Stimulated activated naive CD8-positive, alpha-beta T cell treated with anti-CD3 and anti-CD28 coated beads, Interleukin-15, amount 100 ng/mL, for 72 hours (primary cell): ENCODE data around the gene BAIAP2.

Experiments
- ATAC-seq: fragments of 150-1000 bp; cut with Tn5 transposase; 2 replicates; pipeline ENCODE4 v1.10.0; 2021; ENCODE audit warnings: mild to moderate bottlenecking, moderate library complexity
- DNase-seq, 2 donors: peaks; one replicate each; pipeline ENCODE4 v3.0.0; 2021 to 2022
- H3K27ac Mint-ChIP-seq, 2 donors: one replicate each; pipeline ENCODE4 v1.8.0; 2022; ENCODE audit warnings: mild to moderate bottlenecking in 2 of 2, mixed read lengths in 2 of 2, moderate library complexity in 2 of 2
- H3K27me3 Mint-ChIP-seq: one replicate; pipeline ENCODE4 v1.8.0; 2022; ENCODE audit warnings: mixed read lengths
- H3K4me1 Mint-ChIP-seq: one replicate; pipeline ENCODE4 v1.8.0; 2022; ENCODE audit warnings: mild to moderate bottlenecking, mixed read lengths
- H3K4me3 Mint-ChIP-seq, 2 donors: one replicate each; pipeline ENCODE4 v1.8.0; 2022; ENCODE audit warnings: mild to moderate bottlenecking in 2 of 2, mixed read lengths in 2 of 2, moderate library complexity in 1 of 2
- H3K9me3 Mint-ChIP-seq, 2 donors: one replicate each; pipeline ENCODE4 v1.8.0; 2022; ENCODE audit warnings: mixed read lengths in 2 of 2

Gene BAIAP2

GRCh38 chr17:80998118-80998747 is 36.7 kb upstream of the BAIAP2 start:
- ATAC-seq (no peak), DNase-seq (no peak)
- Mint-ChIP-seq H3K27ac (peak overlapping the region in 1 of 2 donors; percentile 19), H3K9me3 (no peaks in the 10 kb centered on the region), H3K4me3 (no peak overlapping the region), H3K27me3 (peaks cover 22% of the 10 kb centered on the region), H3K4me1 (peaks cover 25% of the 10 kb centered on the region)

- peaks cover 26% of the 10 kb centered on the region for H3K4me1 Mint-ChIP-seq
- peak overlapping the region in 1 of 2 donors; percentile 49 for H3K27ac Mint-ChIP-seq
- peaks cover 29% of the 10 kb centered on the region for H3K27me3 Mint-ChIP-seq
- no peak for ATAC-seq
- no peak overlapping the region for H3K4me3 Mint-ChIP-seq
- H3K9me3 Mint-ChIP-seq, result no peaks in the 10 kb centered on the region
- DNase-seq, result no peak
These were observed 36.0 kb upstream of the BAIAP2 start for GRCh38 chr17:80998748-80999535.

GRCh38 chr17:80999536-81000333 is 35.2 kb upstream of the BAIAP2 start:
- DNase-seq, result no peak
- ATAC-seq, result no peak
- Mint-ChIP-seq H3K27me3 (peaks cover 35% of the 10 kb centered on the region), H3K4me3 (no peak overlapping the region), H3K4me1 (peaks cover 26% of the 10 kb centered on the region), H3K9me3 (no peaks in the 10 kb centered on the region), H3K27ac (peak overlapping the region in 1 of 2 donors; percentile 93)

- DNase-seq (no peak), ATAC-seq (no peak)
- H3K4me3 Mint-ChIP-seq, result no peak overlapping the region
- peaks cover 40% of the 10 kb centered on the region for H3K27me3 Mint-ChIP-seq
- no peak overlapping the region for H3K27ac Mint-ChIP-seq
- H3K4me1 Mint-ChIP-seq, result peaks cover 30% of the 10 kb centered on the region
- H3K9me3 Mint-ChIP-seq, result no peaks in the 10 kb centered on the region
These were observed 34.7 kb upstream of the BAIAP2 start for GRCh38 chr17:81000334-81000630.

- DNase-seq (no peak), ATAC-seq (no peak)
- Mint-ChIP-seq H3K4me3 (no peak overlapping the region), H3K27ac (no peak overlapping the region), H3K9me3 (no peaks in the 10 kb centered on the region), H3K27me3 (peaks cover 41% of the 10 kb centered on the region), H3K4me1 (peaks cover 30% of the 10 kb centered on the region)
These were observed 34.2 kb upstream of the BAIAP2 start for GRCh38 chr17:81000631-81001357.

- DNase-seq, result no peak
- Mint-ChIP-seq H3K27me3 (peaks cover 41% of the 10 kb centered on the region), H3K4me1 (peaks cover 30% of the 10 kb centered on the region), H3K9me3 (no peaks in the 10 kb centered on the region), H3K27ac (no peak overlapping the region), H3K4me3 (no peak overlapping the region)
- no peak for ATAC-seq
These were observed 33.0 kb upstream of the BAIAP2 start for GRCh38 chr17:81002013-81002384.

- Mint-ChIP-seq H3K27me3 (peaks cover 41% of the 10 kb centered on the region), H3K4me1 (peaks cover 30% of the 10 kb centered on the region), H3K4me3 (peak overlapping the region; percentile 57 to 59), H3K27ac (no peak overlapping the region), H3K9me3 (no peaks in the 10 kb centered on the region)
- DNase-seq (no peak), ATAC-seq (no peak)
These were observed 32.3 kb upstream of the BAIAP2 start for GRCh38 chr17:81002409-81003361.

GRCh38 chr17:81003711-81004475 is 31.1 kb upstream of the BAIAP2 start:
- Mint-ChIP-seq H3K27ac (no peak overlapping the region), H3K9me3 (no peaks in the 10 kb centered on the region), H3K4me1 (peaks cover 30% of the 10 kb centered on the region), H3K27me3 (peaks cover 41% of the 10 kb centered on the region), H3K4me3 (peak overlapping the region; percentile 77 to 80)
- DNase-seq, result no peak
- ATAC-seq, result peak; percentile 28

GRCh38 chr17:81006891-81007290 is 28.1 kb upstream of the BAIAP2 start:
- Mint-ChIP-seq H3K27me3 (peaks cover 32% of the 10 kb centered on the region), H3K4me3 (no peak overlapping the region), H3K9me3 (peaks cover 6 to 10% of the 10 kb centered on the region in 2 donors), H3K4me1 (peaks cover 26% of the 10 kb centered on the region), H3K27ac (no peak overlapping the region)
- DNase-seq, result no peak
- ATAC-seq, result no peak

- no peak overlapping the region for H3K27ac Mint-ChIP-seq
- no peak overlapping the region for H3K4me3 Mint-ChIP-seq
- ATAC-seq (no peak), DNase-seq (no peak)
- peaks cover 6 to 10% of the 10 kb centered on the region in 2 donors for H3K9me3 Mint-ChIP-seq
- H3K4me1 Mint-ChIP-seq, result peaks cover 16% of the 10 kb centered on the region
- peaks cover 20% of the 10 kb centered on the region for H3K27me3 Mint-ChIP-seq
These were observed 26.8 kb upstream of the BAIAP2 start for GRCh38 chr17:81008140-81008539.

- Mint-ChIP-seq H3K27me3 (peaks cover 11% of the 10 kb centered on the region), H3K4me1 (peaks cover 8% of the 10 kb centered on the region), H3K9me3 (peaks cover 6 to 10% of the 10 kb centered on the region in 2 donors), H3K27ac (peak overlapping the region in 1 of 2 donors; percentile 71), H3K4me3 (no peak overlapping the region)
- ATAC-seq, result no peak
- DNase-seq, result no peak
These were observed 25.8 kb upstream of the BAIAP2 start for GRCh38 chr17:81009136-81009535.

GRCh38 chr17:81010935-81011334 is 24.0 kb upstream of the BAIAP2 start:
- H3K27me3 Mint-ChIP-seq, result no peaks in the 10 kb centered on the region
- ATAC-seq (no peak), DNase-seq (no peak)
- H3K27ac Mint-ChIP-seq, result no peak overlapping the region
- H3K4me1 Mint-ChIP-seq, result no peaks in the 10 kb centered on the region
- H3K9me3 Mint-ChIP-seq, result peaks cover 6 to 10% of the 10 kb centered on the region in 2 donors
- H3K4me3 Mint-ChIP-seq, result no peak overlapping the region

- Mint-ChIP-seq H3K27me3 (no peaks in the 10 kb centered on the region), H3K9me3 (peaks cover 10 to 13% of the 10 kb centered on the region in 2 donors), H3K27ac (no peak overlapping the region), H3K4me3 (no peak overlapping the region), H3K4me1 (no peaks in the 10 kb centered on the region)
- no peak for DNase-seq
- ATAC-seq, result no peak
These were observed 23.0 kb upstream of the BAIAP2 start for GRCh38 chr17:81011951-81012350.
